WI38 (cell line): Measurements from ENCODE around the gene CACNG4.

Experiments
- H3K4me3 ChIP-seq: 2 replicates; pipeline ENCODE4 v1.5.1; 2011; ENCODE audit warnings: low read depth, mild to moderate bottlenecking, control low read depth, low read length
- TF ChIP-seq, protein P1 (sequence below): IDR thresholded peaks from 2 replicates; pipeline ENCODE4 v1.5.1; 2012; ENCODE audit warnings: low read depth, mild to moderate bottlenecking, control low read depth, low read length

Gene CACNG4

DNA sequence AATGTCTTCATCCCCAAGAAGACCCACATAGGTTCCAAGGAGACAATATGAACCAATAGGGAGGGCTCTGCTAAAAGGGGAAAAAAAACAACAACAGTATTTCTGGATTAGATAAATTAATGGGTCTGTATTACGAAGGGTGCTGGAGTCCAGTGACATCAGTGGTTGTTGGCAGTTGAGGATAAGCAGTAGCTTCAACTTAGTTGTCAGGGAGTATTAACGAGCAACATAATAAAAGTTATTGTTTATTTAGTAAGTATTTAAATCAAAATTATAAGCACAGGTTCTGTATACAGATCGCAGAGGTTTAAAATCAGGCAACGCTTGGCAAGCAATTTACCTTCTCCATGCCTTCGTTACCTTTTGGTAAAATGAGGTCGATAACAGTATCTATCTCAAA lies 7.6 kb upstream of the CACNG4 start:
- no peak overlapping the region for H3K4me3 ChIP-seq

DNA sequence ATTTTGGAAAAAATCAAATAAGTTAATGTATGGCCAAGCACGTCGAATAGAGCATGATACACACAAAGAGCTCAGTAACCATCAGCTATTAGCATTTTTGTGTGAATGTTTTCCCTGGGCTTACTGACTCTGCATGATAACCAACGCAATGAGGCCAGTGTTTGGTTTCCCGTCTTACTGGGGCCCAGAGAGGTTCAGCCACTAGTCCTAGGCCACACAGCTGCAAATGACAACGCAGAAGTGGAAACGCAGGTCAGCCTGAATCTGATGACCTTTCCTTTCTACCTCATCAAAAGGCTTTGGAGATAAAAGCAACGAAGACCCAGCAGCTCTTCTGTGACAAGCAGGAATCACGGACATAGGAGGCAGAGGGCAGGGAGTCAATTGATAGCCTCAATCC lies 7.2 kb upstream of the CACNG4 start:
- TF ChIP-seq, protein P1, sequence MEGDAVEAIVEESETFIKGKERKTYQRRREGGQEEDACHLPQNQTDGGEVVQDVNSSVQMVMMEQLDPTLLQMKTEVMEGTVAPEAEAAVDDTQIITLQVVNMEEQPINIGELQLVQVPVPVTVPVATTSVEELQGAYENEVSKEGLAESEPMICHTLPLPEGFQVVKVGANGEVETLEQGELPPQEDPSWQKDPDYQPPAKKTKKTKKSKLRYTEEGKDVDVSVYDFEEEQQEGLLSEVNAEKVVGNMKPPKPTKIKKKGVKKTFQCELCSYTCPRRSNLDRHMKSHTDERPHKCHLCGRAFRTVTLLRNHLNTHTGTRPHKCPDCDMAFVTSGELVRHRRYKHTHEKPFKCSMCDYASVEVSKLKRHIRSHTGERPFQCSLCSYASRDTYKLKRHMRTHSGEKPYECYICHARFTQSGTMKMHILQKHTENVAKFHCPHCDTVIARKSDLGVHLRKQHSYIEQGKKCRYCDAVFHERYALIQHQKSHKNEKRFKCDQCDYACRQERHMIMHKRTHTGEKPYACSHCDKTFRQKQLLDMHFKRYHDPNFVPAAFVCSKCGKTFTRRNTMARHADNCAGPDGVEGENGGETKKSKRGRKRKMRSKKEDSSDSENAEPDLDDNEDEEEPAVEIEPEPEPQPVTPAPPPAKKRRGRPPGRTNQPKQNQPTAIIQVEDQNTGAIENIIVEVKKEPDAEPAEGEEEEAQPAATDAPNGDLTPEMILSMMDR = no peak
- H3K4me3 ChIP-seq = no peak overlapping the region

More for the DNA sequence above, 7.6 kb upstream of the CACNG4 start:
- TF ChIP-seq, protein P1 = no peak

DNA sequence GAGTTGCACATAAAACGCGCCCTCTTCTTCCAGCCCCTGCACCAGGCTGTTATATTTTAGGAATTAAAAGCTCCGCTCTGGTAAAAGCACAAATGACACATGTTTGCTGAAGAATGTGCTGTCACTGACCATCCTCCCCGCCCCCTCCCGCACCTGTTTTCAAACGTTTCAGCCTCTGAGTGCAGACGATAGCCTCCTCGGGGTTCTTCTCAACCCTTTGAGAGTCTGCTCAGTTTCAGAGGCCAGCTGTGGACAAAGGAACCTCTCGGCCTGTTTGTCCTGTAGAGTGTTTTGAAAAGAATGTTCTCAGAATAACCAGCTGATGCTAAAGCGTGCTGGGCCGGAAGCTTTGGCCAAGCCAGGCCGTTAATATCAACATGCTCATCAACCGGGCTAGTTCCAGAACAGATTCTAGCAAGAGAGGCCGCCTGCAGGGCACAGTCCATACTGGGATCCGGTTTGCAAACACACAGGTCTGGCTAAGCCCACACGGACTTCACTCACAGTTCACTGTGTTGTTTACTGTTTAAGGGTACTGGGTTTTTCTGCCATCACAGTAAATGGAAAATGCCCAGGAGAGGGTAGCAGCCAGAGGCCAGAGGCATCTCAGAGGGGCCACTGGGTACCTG lies 6.4 kb upstream of the CACNG4 start:
- no peak overlapping the region for H3K4me3 ChIP-seq
- TF ChIP-seq, protein P1 = no peak

DNA sequence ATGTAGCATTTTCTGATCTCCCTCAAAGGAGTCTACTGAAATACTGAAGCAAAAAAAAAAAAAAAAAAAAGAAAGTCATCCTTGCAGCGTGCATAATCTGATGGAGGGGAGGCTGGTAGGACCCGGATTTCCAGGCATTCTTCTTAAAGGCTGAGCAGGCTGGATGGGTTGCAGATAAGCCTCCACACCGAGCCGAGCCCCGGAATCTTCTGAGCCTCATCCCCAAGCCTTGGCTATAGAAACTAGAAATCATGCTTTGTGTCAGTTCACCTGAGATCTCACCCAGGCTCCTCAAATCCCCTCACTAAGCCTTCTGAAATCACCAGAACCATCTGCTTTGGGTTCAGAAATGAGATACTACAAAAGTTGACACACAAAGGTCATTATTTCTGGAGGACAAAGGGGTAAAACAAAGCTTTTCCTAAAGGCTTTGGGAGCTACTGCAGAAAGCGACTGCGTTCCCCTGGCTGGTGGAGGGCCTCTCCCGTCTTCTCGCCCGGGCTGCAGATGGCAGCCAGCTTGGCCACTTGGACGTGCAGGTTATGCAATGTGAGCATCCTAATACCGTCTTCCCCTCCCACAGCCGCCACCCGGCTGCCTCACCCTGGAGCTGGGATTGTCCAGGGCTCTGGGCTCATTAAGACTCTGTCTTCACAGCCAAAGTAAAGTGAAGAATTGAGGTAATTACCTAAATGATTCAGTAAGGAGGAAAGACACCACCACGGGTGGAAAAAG lies 4.7 kb upstream of the CACNG4 start:
- no peak overlapping the region for H3K4me3 ChIP-seq
- TF ChIP-seq, protein P1 = no peak

DNA sequence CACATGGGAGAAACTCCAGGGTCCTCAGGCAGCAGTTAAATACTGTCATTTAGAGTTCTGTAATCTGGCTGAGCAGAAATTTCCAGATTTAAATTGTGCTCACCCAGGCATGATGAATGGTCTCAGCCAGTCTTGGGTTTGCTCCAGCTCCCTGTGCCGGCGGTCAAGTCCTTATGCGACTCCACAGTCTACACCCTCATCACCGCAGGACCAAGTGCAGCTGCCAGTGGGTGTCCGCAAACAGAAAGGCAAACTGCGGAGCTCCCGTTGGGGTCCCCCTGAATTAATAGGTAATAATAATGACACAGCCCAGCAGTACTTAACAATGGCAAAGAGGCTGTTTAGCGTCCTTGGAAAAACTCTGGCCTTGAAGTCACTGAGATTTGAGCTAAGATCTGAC lies 3.9 kb upstream of the CACNG4 start:
- H3K4me3 ChIP-seq = no peak overlapping the region
- TF ChIP-seq, protein P1 = no peak

DNA sequence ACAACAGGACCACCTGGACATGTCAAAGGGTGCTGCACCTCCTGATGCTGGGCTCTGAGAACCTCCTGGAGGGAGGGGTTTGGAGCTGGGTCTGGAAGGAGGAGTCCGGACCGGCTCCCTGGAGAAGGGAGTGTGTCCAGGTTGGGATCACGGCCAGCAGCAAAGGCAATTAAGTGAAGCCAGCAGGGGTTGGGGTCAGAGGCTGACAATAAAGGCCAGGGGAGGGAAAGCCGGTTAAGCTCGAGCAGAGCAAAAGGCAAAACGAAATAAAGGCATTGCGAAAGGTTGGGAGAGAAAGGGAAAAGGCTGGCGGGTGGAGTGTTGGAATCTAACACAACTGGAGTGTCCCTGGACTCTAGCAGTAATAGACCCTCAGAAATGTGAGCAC lies 992 bp upstream of the CACNG4 start:
- TF ChIP-seq, protein P1 = no peak
- no peak overlapping the region for H3K4me3 ChIP-seq
